Caco-2 (cell line): ENCODE results near the gene SLC29A4. TPM values are rescaled to one million over a fixed set of nuclear protein-coding genes. Genes with fewer than 3 reads are reported as not detected.
"Not testable (repeated sequence)": the region's sequence is repeated elsewhere in the genome, so short reads cannot be mapped to it uniquely, and the experiment has no call there.

ENCODE experiments used
- BruUV-seq: library from RNA; stranded (reverse); fragments of 400-500 nt; replicated peaks from 2 replicates; lab custom pipeline; 2021; lab: Mats Ljungman, UMichigan
- CTCF ChIA-PET: fragments of 300-600 bp; sonication (Branson Sonifier 250); formaldehyde crosslinking; loops from one replicate; lab custom pipeline; 2022; ENCODE audit warnings: antibody characterized with exemption; lab: Charles Lee
- POLR2A ChIA-PET: fragments of 300-600 bp; sonication (Branson Sonifier 250); formaldehyde crosslinking; loops from one replicate; lab custom pipeline; 2022; ENCODE audit warnings: antibody characterized with exemption; lab: Charles Lee
- DNase-seq, 2 experiments: peaks; one replicate each; pipeline versions ENCODE4 v3.0.0 to v3.0.0-alpha.2; 2020 to 2022
- H3K27me3 ChIP-seq: replicated peaks from 2 replicates; pipeline ENCODE4 v1.6.0; 2011; ENCODE audit warnings: low read length; ENCODE audit not compliant: control insufficient read depth, insufficient read depth
- H3K36me3 ChIP-seq: 2 replicates; pipeline ENCODE4 v1.5.1; 2011; ENCODE audit warnings: low read length; ENCODE audit not compliant: control insufficient read depth, insufficient read depth
- H3K4me1 ChIP-seq: fragments of 250-450 bp; sonication (Bioruptor Pico); 2 replicates; pipeline ENCODE4 v1.5.1; 2020; ENCODE audit warnings: mild to moderate bottlenecking
- H3K4me3 ChIP-seq: 2 replicates; pipeline ENCODE4 v1.5.1; 2011; ENCODE audit warnings: low read depth, mild to moderate bottlenecking, control low read depth, low read length
- H3K9me3 ChIP-seq: fragments of 250-450 bp; sonication (Bioruptor Pico); 2 replicates; pipeline ENCODE4 v1.5.1; 2020; ENCODE audit warnings: mild to moderate bottlenecking, moderate library complexity
- H3K27ac Mint-ChIP-seq: one replicate; pipeline ENCODE4 v1.8.0; 2022; ENCODE audit warnings: mixed read lengths; ENCODE audit not compliant: unreplicated experiment
- H3K27me3 Mint-ChIP-seq: one replicate; pipeline ENCODE4 v1.8.0; 2022; ENCODE audit warnings: mixed read lengths; ENCODE audit not compliant: insufficient read depth, unreplicated experiment
- H3K36me3 Mint-ChIP-seq: one replicate; pipeline ENCODE4 v1.8.0; 2022; ENCODE audit warnings: mild to moderate bottlenecking, mixed read lengths; ENCODE audit not compliant: insufficient read depth, unreplicated experiment
- H3K4me1 Mint-ChIP-seq: one replicate; pipeline ENCODE4 v1.8.0; 2022; ENCODE audit warnings: low read depth, mixed read lengths; ENCODE audit not compliant: unreplicated experiment
- H3K4me3 Mint-ChIP-seq: one replicate; pipeline ENCODE4 v1.8.0; 2022; ENCODE audit warnings: mild to moderate bottlenecking, moderate library complexity, mixed read lengths; ENCODE audit not compliant: unreplicated experiment
- H3K9me3 Mint-ChIP-seq: one replicate; pipeline ENCODE4 v1.8.0; 2022; ENCODE audit warnings: mixed read lengths; ENCODE audit not compliant: unreplicated experiment
- CTCF ChIP-seq, 2 experiments: fragments of 200-600 bp in 1 of 2; IDR thresholded peaks; 1 replicate in 1 of 2; 2 replicates in 1 of 2; pipeline versions ENCODE4 v1.5.1 to v1.8.0; 2011 to 2022; ENCODE audit warnings: antibody characterized with exemption in 1 of 2, control low read depth in 1 of 2, inconsistent platforms in 1 of 2, low read depth in 1 of 2, low read length in 1 of 2, mild to moderate bottlenecking in 1 of 2, moderate library complexity in 1 of 2; ENCODE audit not compliant: insufficient read depth in 1 of 2, severe bottlenecking in 1 of 2, unreplicated experiment in 1 of 2
- intact Hi-C: fragments of 100-400 bp; cut with micrococcal nuclease; formaldehyde crosslinking; loops from one replicate; pipeline ENCODE4 v1.10.0; 2022; ENCODE audit not compliant: unreplicated experiment
- total RNA-seq: library from RNA; stranded (reverse); gene quantifications from 2 replicates; pipeline ENCODE4 v1.2.3, GENCODE V29; 2022

The SLC29A4 gene
- total RNA-seq, 1 experiment from 2014 or later, result 34.6 TPM

GRCh38 chr7:5314864-5315263, 32.1 kb downstream of the SLC29A4 start:
- BruUV-seq, result no TSS peak
- POLR2A ChIA-PET, result no interaction called here
- Histone ChIP-seq H3K4me1 (no peaks in the 10 kb centered on the region), H3K4me3 (no peak overlapping the region), H3K27me3 (no peaks in the 10 kb centered on the region), H3K9me3 (peaks cover 4% of the 10 kb centered on the region), H3K36me3 (no peaks in the 10 kb centered on the region; the same call in none of the 2 replicates)
- Mint-ChIP-seq H3K9me3 (no peaks in the 10 kb centered on the region), H3K36me3 (peaks cover 81% of the 10 kb centered on the region), H3K27me3 (no peaks in the 10 kb centered on the region), H3K4me1 (no peaks in the 10 kb centered on the region), H3K4me3 (no peak overlapping the region), H3K27ac (no peak overlapping the region)
- no peak for TF ChIP-seq CTCF (IDR thresholded peaks at IDR 0.05; ENCODE audit: insufficient read depth in 1 of 2, low read depth in 1 of 2, low read length in 1 of 2, severe bottlenecking in 1 of 2, unreplicated experiment in 1 of 2)
- CTCF ChIA-PET, result no interaction called here
- no peak for DNase-seq
- intact Hi-C loops, result no loop called here

GRCh38 chr7:5315761-5316160, 33.0 kb downstream of the SLC29A4 start:
- no TSS peak for BruUV-seq
- intact Hi-C loops, result no loop called here
- Mint-ChIP-seq H3K4me1 (no peaks in the 10 kb centered on the region), H3K27me3 (no peaks in the 10 kb centered on the region), H3K27ac (no peak overlapping the region), H3K36me3 (peaks cover 81% of the 10 kb centered on the region), H3K4me3 (no peak overlapping the region), H3K9me3 (no peaks in the 10 kb centered on the region)
- peaks cover 2% of the 10 kb centered on the region for H3K36me3 ChIP-seq
- no peak overlapping the region for H3K4me3 ChIP-seq
- ChIA-PET CTCF (interaction anchor here (1.1 kb wide), 1 partner anchor 75 kb away, joined by 3 read pairs; no protein-coding TSS in a partner anchor), POLR2A (no interaction called here)
- peaks cover 4% of the 10 kb centered on the region for H3K9me3 ChIP-seq
- H3K4me1 ChIP-seq, result no peaks in the 10 kb centered on the region
- no peaks in the 10 kb centered on the region for H3K27me3 ChIP-seq
- DNase-seq, result no peak
- no peak for TF ChIP-seq CTCF (IDR thresholded peaks at IDR 0.05; ENCODE audit: insufficient read depth in 1 of 2, low read depth in 1 of 2, low read length in 1 of 2, severe bottlenecking in 1 of 2, unreplicated experiment in 1 of 2)

- H3K36me3 ChIP-seq, H3K27me3 ChIP-seq, H3K4me1 Mint-ChIP-seq, H3K27ac Mint-ChIP-seq, H3K27me3 Mint-ChIP-seq, BruUV-seq, DNase-seq, H3K9me3 ChIP-seq, intact Hi-C loops, H3K9me3 Mint-ChIP-seq, POLR2A ChIA-PET, CTCF ChIA-PET, H3K4me3 ChIP-seq, H3K4me1 ChIP-seq, H3K4me3 Mint-ChIP-seq: not testable (repeated sequence)
- H3K36me3 Mint-ChIP-seq, result peaks cover 89% of the 10 kb centered on the region
Measured at GRCh38 chr7:5318613-5319012, 35.9 kb downstream of the SLC29A4 start.

- H3K4me1 Mint-ChIP-seq, result no peaks in the 10 kb centered on the region
- intact Hi-C loops, result no loop called here
- no peak for TF ChIP-seq CTCF (IDR thresholded peaks at IDR 0.05; ENCODE audit: insufficient read depth in 1 of 2, low read depth in 1 of 2, low read length in 1 of 2, severe bottlenecking in 1 of 2, unreplicated experiment in 1 of 2)
- H3K36me3 Mint-ChIP-seq, result peaks cover 92% of the 10 kb centered on the region
- Histone ChIP-seq H3K4me1 (no peaks in the 10 kb centered on the region), H3K36me3 (peaks cover 2% of the 10 kb centered on the region), H3K27me3 (no peaks in the 10 kb centered on the region), H3K9me3 (peaks cover 4% of the 10 kb centered on the region), H3K4me3 (no peak overlapping the region)
- CTCF ChIA-PET, result no interaction called here
- no peak overlapping the region for H3K4me3 Mint-ChIP-seq
- BruUV-seq, result no TSS peak
- H3K9me3 Mint-ChIP-seq, result no peaks in the 10 kb centered on the region
- DNase-seq, result no peak
- no peaks in the 10 kb centered on the region for H3K27me3 Mint-ChIP-seq
- H3K27ac Mint-ChIP-seq, result no peak overlapping the region
- POLR2A ChIA-PET, result no interaction called here
Measured at GRCh38 chr7:5320391-5320790, 37.6 kb downstream of the SLC29A4 start.
